ENCODE results near the gene FLCN. TPM values are rescaled to one million over a fixed set of nuclear protein-coding genes. Genes with fewer than 3 reads are reported as not detected.
A peak's percentile ranks its signal among the peaks of the same experiment; 100 is the strongest.

Gene FLCN
- total and polyA plus RNA-seq, 2 donors (not counting 3 experiments of a cell fraction or from before 2014, with no cell fraction given): 38.8 to 68.9 TPM

DNA sequence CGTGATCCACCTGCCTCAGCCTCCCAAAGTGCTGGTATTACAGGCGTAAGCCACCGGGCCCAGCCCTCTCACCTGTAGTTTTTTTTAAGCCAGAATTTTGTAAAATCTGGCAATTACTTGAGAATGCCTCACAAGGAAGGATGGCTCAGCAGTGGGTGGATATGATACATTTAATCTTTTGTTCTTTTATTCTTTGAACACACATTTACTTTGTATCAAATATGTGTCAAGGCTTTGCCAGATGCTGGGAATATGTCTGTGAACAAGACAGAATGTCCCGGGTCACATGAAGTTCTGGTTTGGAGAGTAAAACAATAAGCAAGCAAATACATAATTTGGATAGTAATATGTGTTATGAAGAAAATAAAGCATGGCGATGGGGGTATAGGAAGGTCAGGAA lies 49.0 kb upstream of the FLCN start:
- Histone ChIP-seq H4K20me1 (replicated peaks; ENCODE audit: control insufficient read depth, extremely low read depth, insufficient read depth, low read length) (no peaks in the 10 kb centered on the region), H3K27me3 (ENCODE audit: control insufficient read depth in 2 of 2, insufficient read depth in 2 of 2, low read length in 2 of 2) (peaks cover 0 to 2% of the 10 kb centered on the region in 2 experiments), H3K79me2 (ENCODE audit: control insufficient read depth, insufficient read depth, low read length) (no peaks in the 10 kb centered on the region), H3K27ac (ENCODE audit: insufficient read depth, low read depth, low read length) (no peak overlapping the region), H3K9me3 (replicated peaks; ENCODE audit: control insufficient read depth, insufficient read depth, low read length) (no peaks in the 10 kb centered on the region), H3K4me2 (ENCODE audit: insufficient read depth, low read length) (no peak overlapping the region), H3K4me3 (replicated peaks in 1 of 3; ENCODE audit: insufficient read depth in 1 of 3, low read depth in 1 of 3, low read length in 3 of 3) (no peak overlapping the region), H3K9me1 (replicated peaks; ENCODE audit: control insufficient read depth, extremely low read depth, insufficient read depth, low read length) (no peaks in the 10 kb centered on the region), H3K36me3 (ENCODE audit: control insufficient read depth in 2 of 2, extremely low read depth in 1 of 2, insufficient read depth in 2 of 2, low read length in 2 of 2) (no peaks in the 10 kb centered on the region), H3K4me1 (ENCODE audit: control insufficient read depth, extremely low read depth, insufficient read depth, low read length) (peaks cover 5% of the 10 kb centered on the region), H3K9ac (replicated peaks; ENCODE audit: extremely low read depth, insufficient read depth, low read length) (no peak overlapping the region), H2AFZ (ENCODE audit: low read depth, low read length) (no peak overlapping the region)
- TF ChIP-seq FOS (IDR thresholded peaks at IDR 0.05; ENCODE audit: borderline replicate concordance, insufficient read depth, low read length) (no peak), JUN (IDR thresholded peaks at IDR 0.05; ENCODE audit: borderline replicate concordance, insufficient read depth, insufficient read length, low read depth) (no peak), MAX (IDR thresholded peaks at IDR 0.05; ENCODE audit: insufficient read depth, insufficient read length) (no peak), POLR2AphosphoS5 (IDR thresholded peaks at IDR 0.05; ENCODE audit: insufficient read depth, low read depth, low read length) (no peak), POLR2A (IDR thresholded peaks at IDR 0.05; ENCODE audit: low read depth, low read length) (no peak)
- BruUV-seq (replicated peaks): no TSS peak
- FAIRE-seq (no peak), DNase-seq (ENCODE audit: low read depth, low spot score) (no peak)
- ChIA-PET POLR2A (no interaction called here), CTCF (no interaction called here)
- dilution Hi-C loops (cut with MboI; ENCODE audit: extremely low pct_ligation_motif_present, low sequenced_read_pairs) (no loop called here), intact Hi-C loops (cut with micrococcal nuclease) (no loop called here)

DNA sequence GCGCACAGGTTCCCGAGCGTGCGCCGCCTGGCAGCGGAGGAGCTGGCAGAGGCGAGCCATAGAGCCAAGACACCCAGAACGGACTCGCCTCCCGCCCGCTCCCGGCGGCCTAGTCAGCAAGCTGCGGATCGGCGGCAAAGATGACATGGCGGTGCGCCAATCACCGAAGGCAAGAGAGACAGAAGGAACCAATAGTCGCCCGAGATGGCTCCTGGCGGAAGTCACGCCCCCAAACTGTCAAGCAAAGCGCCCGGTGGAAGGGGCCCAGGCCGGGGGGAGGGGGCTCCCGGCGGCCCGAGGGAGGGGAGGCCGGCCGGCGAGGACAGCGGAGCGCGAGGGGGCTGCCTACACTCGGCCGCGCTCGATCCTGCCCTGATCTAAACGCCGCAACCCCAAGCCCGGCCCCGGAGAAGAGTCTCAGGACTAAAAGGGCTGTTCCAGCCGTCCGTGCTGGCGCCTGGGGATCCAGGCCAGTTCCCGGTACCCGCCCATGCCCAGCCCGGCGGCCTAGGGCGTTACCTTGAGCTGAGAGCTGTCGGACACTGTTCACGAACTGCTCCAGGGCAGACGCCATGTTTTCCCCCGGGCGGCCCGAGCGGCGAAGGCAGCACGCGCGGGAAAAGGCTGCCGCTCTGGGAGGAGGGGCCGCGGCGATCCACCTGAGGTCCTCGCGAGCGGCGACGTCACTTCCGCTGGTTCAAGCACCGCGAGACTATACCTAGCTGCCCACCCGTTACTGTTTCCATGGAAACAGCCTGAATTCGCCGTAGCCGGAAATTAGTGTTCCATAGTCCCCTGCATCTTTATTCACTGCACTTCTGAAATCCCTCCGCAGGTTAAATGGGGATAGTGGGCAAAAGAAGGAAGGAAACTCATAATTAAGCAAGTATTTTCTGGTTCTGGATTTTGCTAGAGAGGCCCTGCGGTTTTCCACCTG lies 43.9 kb upstream of the FLCN start, which contains the start of gene COPS3:
Gene COPS3 (minus strand): TSS at position 634 of the 937 bp plus-strand sequence. CDS start 60 bp downstream, at position 574.
- H3K79me2 ChIP-seq (ENCODE audit: control insufficient read depth, insufficient read depth, low read length): peaks cover 41% of the 10 kb centered on the region
- peak within 1 kb of the TSS; percentile 86 for H3K27ac ChIP-seq (ENCODE audit: insufficient read depth, low read depth, low read length)
- peak within 1 kb of the TSS; percentile 90 for H3K4me2 ChIP-seq (ENCODE audit: insufficient read depth, low read length)
- DNase-seq (ENCODE audit: low read depth, low spot score) (peak; percentile 98), FAIRE-seq (peak; percentile 92)
- H3K36me3 ChIP-seq (ENCODE audit: control insufficient read depth in 2 of 2, extremely low read depth in 1 of 2, insufficient read depth in 2 of 2, low read length in 2 of 2): no peaks in the 10 kb centered on the region
- no TSS peak for BruUV-seq (replicated peaks)
- TF ChIP-seq FOS (IDR thresholded peaks at IDR 0.05; ENCODE audit: borderline replicate concordance, insufficient read depth, low read length) (no peak), GATA2 (IDR thresholded peaks at IDR 0.05; ENCODE audit: insufficient read depth, insufficient read length, low read depth, low read length) (no peak), POLR2A (IDR thresholded peaks at IDR 0.05; ENCODE audit: low read depth, low read length) (peak; percentile 76), JUN (IDR thresholded peaks at IDR 0.05; ENCODE audit: borderline replicate concordance, insufficient read depth, insufficient read length, low read depth) (no peak), POLR2AphosphoS5 (IDR thresholded peaks at IDR 0.05; ENCODE audit: insufficient read depth, low read depth, low read length) (peak; percentile 86), MAX (IDR thresholded peaks at IDR 0.05; ENCODE audit: insufficient read depth, insufficient read length) (peak; percentile 59), MYC (IDR thresholded peaks at IDR 0.05; ENCODE audit: low read depth, low read length) (peak; percentile 38)
- peak within 1 kb of the TSS; percentile 94 for H2AFZ ChIP-seq (ENCODE audit: low read depth, low read length)
- no peaks in the 10 kb centered on the region for H4K20me1 ChIP-seq (replicated peaks; ENCODE audit: control insufficient read depth, extremely low read depth, insufficient read depth, low read length)
- dilution Hi-C loops (cut with MboI; ENCODE audit: extremely low pct_ligation_motif_present, low sequenced_read_pairs) (no loop called here), intact Hi-C loops (cut with micrococcal nuclease) (loop anchor here (2.0 kb wide), 1 partner anchor 72 kb away; no protein-coding TSS in a partner anchor)
- peaks cover 13% of the 10 kb centered on the region for H3K4me1 ChIP-seq (ENCODE audit: control insufficient read depth, extremely low read depth, insufficient read depth, low read length)
- ChIA-PET POLR2A (interaction anchor here (0.6 kb wide), 1 partner anchor 11 kb away, joined by 4 read pairs; no protein-coding TSS in a partner anchor), CTCF (interaction anchor here (0.9 to 2.5 kb wide), 3 partner anchors 11 to 139 kb away, joined by 3 to 11 read pairs (median 8); no protein-coding TSS in a partner anchor)
- H3K9me1 ChIP-seq (replicated peaks; ENCODE audit: control insufficient read depth, extremely low read depth, insufficient read depth, low read length): no peaks in the 10 kb centered on the region
- no peaks in the 10 kb centered on the region for H3K9me3 ChIP-seq (replicated peaks; ENCODE audit: control insufficient read depth, insufficient read depth, low read length)
- H3K9ac ChIP-seq (replicated peaks; ENCODE audit: extremely low read depth, insufficient read depth, low read length): peak within 1 kb of the TSS; percentile 97
- no peaks in the 10 kb centered on the region for H3K27me3 ChIP-seq (ENCODE audit: control insufficient read depth in 2 of 2, insufficient read depth in 2 of 2, low read length in 2 of 2)
- H3K4me3 ChIP-seq (replicated peaks in 1 of 3; ENCODE audit: insufficient read depth in 1 of 3, low read depth in 1 of 3, low read length in 3 of 3): peak within 1 kb of the TSS; percentile 70 to 98 (median 79)
